Mammary epithelial cell (primary cell): ENCODE results near the gene ABCD1.

Source experiments
- EZH2 ChIP-seq: IDR thresholded peaks from 2 replicates; pipeline ENCODE4 v1.6.1; 2012; ENCODE audit warnings: low read length, inconsistent platforms, borderline replicate concordance
- TF ChIP-seq, protein P1 (sequence below), 2 donors: IDR thresholded peaks in 1 of 2; conservative IDR thresholded peaks in 1 of 2; 2 replicates each; pipeline ENCODE4 v1.5.1; 2011 to 2012; ENCODE audit warnings: inconsistent platforms in 2 of 2, low read length in 2 of 2, mild to moderate bottlenecking in 2 of 2, control low read depth in 1 of 2, low read depth in 1 of 2; ENCODE audit not compliant: insufficient read depth in 1 of 2; ENCODE audit errors: extremely low read depth in 1 of 2

DNA sequence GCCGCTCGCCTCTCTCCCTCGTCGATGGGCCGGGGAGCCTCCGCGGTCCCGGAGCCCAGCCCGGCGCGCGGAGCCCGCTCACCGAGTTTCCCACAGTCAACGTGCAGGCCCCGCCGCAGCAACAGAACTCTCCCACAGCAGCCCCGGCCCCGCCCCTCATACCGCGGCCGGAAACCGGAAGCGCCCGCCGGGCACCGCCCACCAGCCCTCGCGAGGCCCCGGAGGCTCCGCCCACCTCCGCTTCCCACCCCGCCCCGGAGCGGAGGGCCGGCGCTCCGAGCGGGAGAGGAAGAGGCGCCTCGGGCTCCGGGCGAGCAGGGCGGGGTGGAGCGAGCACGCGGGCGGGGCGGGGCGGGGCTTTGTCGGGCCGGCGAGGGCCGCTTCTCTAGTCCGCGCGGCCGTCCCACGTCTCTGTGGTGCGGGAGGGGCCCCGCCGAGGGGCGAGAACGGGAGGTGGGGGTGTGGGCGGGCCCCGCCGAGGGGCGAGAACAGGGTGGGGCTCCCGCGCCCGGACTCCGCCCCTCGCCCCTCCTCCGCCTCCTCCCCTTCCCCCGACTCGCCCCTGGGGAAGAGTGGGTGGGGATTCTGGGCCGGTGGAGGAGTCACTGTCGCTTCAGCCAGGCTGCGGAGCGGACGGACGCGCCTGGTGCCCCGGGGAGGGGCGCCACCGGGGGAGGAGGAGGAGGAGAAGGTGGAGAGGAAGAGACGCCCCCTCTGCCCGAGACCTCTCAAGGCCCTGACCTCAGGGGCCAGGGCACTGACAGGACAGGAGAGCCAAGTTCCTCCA, at the start of gene ABCD1, which contains the start of gene BCAP31:
- TF ChIP-seq, protein P1, sequence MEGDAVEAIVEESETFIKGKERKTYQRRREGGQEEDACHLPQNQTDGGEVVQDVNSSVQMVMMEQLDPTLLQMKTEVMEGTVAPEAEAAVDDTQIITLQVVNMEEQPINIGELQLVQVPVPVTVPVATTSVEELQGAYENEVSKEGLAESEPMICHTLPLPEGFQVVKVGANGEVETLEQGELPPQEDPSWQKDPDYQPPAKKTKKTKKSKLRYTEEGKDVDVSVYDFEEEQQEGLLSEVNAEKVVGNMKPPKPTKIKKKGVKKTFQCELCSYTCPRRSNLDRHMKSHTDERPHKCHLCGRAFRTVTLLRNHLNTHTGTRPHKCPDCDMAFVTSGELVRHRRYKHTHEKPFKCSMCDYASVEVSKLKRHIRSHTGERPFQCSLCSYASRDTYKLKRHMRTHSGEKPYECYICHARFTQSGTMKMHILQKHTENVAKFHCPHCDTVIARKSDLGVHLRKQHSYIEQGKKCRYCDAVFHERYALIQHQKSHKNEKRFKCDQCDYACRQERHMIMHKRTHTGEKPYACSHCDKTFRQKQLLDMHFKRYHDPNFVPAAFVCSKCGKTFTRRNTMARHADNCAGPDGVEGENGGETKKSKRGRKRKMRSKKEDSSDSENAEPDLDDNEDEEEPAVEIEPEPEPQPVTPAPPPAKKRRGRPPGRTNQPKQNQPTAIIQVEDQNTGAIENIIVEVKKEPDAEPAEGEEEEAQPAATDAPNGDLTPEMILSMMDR (conservative IDR thresholded peaks at IDR 0.05 in 1 of 2, IDR thresholded peaks at IDR 0.05 in 1 of 2; ENCODE audit: extremely low read depth in 1 of 2, insufficient read depth in 1 of 2, low read depth in 1 of 2, low read length in 2 of 2): no peak
- TF ChIP-seq EZH2: no peak
